ENCODE measurements around the gene ERBB3.
"Not testable (repeated sequence)": the region's sequence is repeated elsewhere in the genome, so short reads cannot be mapped to it uniquely, and the experiment has no call there.

Gene ERBB3

DNA sequence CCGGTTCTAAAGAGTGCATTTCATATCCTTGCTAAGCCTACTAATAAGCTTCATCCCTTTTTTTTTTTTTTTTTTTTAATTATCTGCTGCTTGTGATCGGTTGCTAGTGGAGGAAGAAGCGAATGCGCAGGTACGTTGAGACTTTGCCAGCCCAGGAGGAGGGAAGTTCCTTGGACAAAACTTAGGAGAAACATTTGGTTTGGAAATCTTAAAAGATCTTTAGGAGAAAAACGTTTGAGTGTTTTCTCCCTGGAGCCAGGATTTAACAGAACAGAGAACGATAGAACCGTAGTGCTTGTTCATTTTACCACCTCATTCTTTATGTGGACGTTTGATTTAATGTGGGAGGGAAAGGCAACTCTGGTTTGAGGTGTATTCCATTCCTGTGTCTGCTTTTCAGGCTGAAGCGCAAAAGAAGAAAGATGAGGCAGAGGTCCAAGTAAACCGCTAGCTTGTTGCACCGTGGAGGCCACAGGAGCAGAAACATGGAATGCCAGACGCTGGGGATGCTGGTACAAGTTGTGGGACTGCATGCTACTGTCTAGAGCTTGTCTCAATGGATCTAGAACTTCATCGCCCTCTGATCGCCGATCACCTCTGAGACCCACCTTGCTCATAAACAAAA is 37.2 kb downstream of the ERBB3 start:
- H3K79me1 ChIP-seq (ENCODE audit: low read length); H3K4ac ChIP-seq (ENCODE audit: low read depth, low read length); H3K23ac ChIP-seq (ENCODE audit: low read length); H3K4me1 ChIP-seq (ENCODE audit: control insufficient read depth, low read depth, low read length); H3K27me3 ChIP-seq (ENCODE audit: insufficient read depth, low read length, poor library complexity); H2BK5ac ChIP-seq (ENCODE audit: low read length); DNase-seq; H2BK120ac ChIP-seq (ENCODE audit: low read depth, low read length); H2BK15ac ChIP-seq (replicated peaks; ENCODE audit: low read depth); H3K36me3 ChIP-seq (ENCODE audit: control insufficient read depth, insufficient read depth, low read length); H2AK5ac ChIP-seq (ENCODE audit: low read length); H3K18ac ChIP-seq (ENCODE audit: low read length); H4K8ac ChIP-seq (ENCODE audit: low read depth, low read length): not testable (repeated sequence)
- Histone ChIP-seq H4K5ac (ENCODE audit: low read length) (peak overlapping the region; percentile 93), H3K79me2 (ENCODE audit: control insufficient read depth, insufficient read depth, low read length) (peaks cover 11% of the 10 kb centered on the region), H3K9ac (ENCODE audit: low read length) (peak overlapping the region; percentile 98), H3K27ac (ENCODE audit: low read depth, low read length) (peak overlapping the region; percentile 46), H3K56ac (ENCODE audit: low read length) (peak overlapping the region; percentile 98), H3K4me2 (ENCODE audit: low read length) (peak overlapping the region; percentile 45), H3K4me3 (ENCODE audit: low read length) (peak overlapping the region; percentile 88)
- no CpG with 5 or more reads among the region's 16 CpGs for WGBS (ENCODE audit: extremely low coverage, insufficient coverage, low lambda C conversion rate)

DNA sequence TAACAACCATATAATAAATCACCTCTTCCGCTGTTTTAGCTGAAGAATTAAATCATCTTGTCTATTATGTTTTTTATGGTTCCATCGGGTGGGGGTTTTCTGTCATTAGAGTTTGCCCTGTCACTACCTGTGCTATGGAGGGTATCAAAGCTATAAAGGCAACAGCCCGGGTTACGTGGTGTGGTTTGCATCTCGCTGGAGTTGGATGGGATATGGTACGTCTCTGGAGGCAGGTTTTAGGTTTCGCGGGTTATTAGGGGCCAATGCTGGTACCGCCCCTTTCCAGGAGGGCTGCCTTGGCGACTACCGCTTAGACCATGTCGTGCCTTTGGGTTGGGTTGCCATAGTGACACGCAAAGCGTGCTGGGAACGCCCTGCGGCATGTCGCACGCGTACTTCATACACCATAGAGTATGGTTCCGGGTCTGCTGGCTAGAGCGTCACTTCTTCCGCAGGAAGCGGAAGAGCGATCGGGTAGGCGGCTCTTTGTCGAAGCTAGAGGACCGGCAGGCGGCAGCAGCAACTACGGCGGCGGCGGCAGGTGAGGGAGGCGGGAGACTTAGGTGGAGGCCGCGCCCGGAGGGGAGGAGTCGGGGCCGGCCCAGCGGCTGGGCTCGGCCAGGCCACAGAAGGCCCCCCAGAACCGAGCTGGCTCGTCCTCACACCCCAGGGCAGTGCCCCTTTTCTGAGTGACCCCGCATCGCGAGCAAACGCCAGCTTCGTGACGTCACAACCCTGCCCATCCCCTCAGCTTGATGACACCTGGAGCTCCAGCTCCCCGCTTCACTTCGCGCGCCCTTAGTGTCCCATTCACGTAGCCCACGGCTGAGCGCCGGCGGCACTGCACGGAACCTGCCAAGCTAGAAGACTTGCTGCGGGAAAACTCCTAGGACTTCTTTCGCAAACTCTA is 38.1 kb downstream of the ERBB3 start, which contains the start of gene ZC3H10:
Gene ZC3H10 (plus strand): TSS at position 489 of the 910 bp plus-strand sequence. CDS start 2,297 bp downstream, outside the sequence.
- peak; percentile 100 for DNase-seq
- no peak within 1 kb of the TSS for H2BK5ac ChIP-seq (ENCODE audit: low read length)
- peaks cover 3% of the 10 kb centered on the region for H3K36me3 ChIP-seq (ENCODE audit: control insufficient read depth, insufficient read depth, low read length)
- H3K56ac ChIP-seq (ENCODE audit: low read length): peak within 1 kb of the TSS; percentile 98
- no peak within 1 kb of the TSS for H4K5ac ChIP-seq (ENCODE audit: low read length)
- H3K79me1 ChIP-seq (ENCODE audit: low read length): no peaks in the 10 kb centered on the region
- WGBS (ENCODE audit: extremely low coverage, insufficient coverage, low lambda C conversion rate): no CpG with 5 or more reads among the region's 61 CpGs
- no peak within 1 kb of the TSS for H2BK15ac ChIP-seq (replicated peaks; ENCODE audit: low read depth)
- H3K23ac ChIP-seq (ENCODE audit: low read length): no peak within 1 kb of the TSS
- H2AK5ac ChIP-seq (ENCODE audit: low read length): peak within 1 kb of the TSS; percentile 1
- peak within 1 kb of the TSS; percentile 46 for H3K27ac ChIP-seq (ENCODE audit: low read depth, low read length)
- H3K4ac ChIP-seq (ENCODE audit: low read depth, low read length): no peak within 1 kb of the TSS
- H3K18ac ChIP-seq (ENCODE audit: low read length): peak within 1 kb of the TSS; percentile 35
- peak within 1 kb of the TSS; percentile 88 for H3K4me3 ChIP-seq (ENCODE audit: low read length)
- H2BK120ac ChIP-seq (ENCODE audit: low read depth, low read length): no peak within 1 kb of the TSS
- H3K4me1 ChIP-seq (ENCODE audit: control insufficient read depth, low read depth, low read length): peaks cover 7% of the 10 kb centered on the region
- no peaks in the 10 kb centered on the region for H3K27me3 ChIP-seq (ENCODE audit: insufficient read depth, low read length, poor library complexity)
- H4K8ac ChIP-seq (ENCODE audit: low read depth, low read length): no peak within 1 kb of the TSS
- peak within 1 kb of the TSS; percentile 98 for H3K9ac ChIP-seq (ENCODE audit: low read length)
- peaks cover 11% of the 10 kb centered on the region for H3K79me2 ChIP-seq (ENCODE audit: control insufficient read depth, insufficient read depth, low read length)
- H3K4me2 ChIP-seq (ENCODE audit: low read length): peak within 1 kb of the TSS; percentile 94

DNA sequence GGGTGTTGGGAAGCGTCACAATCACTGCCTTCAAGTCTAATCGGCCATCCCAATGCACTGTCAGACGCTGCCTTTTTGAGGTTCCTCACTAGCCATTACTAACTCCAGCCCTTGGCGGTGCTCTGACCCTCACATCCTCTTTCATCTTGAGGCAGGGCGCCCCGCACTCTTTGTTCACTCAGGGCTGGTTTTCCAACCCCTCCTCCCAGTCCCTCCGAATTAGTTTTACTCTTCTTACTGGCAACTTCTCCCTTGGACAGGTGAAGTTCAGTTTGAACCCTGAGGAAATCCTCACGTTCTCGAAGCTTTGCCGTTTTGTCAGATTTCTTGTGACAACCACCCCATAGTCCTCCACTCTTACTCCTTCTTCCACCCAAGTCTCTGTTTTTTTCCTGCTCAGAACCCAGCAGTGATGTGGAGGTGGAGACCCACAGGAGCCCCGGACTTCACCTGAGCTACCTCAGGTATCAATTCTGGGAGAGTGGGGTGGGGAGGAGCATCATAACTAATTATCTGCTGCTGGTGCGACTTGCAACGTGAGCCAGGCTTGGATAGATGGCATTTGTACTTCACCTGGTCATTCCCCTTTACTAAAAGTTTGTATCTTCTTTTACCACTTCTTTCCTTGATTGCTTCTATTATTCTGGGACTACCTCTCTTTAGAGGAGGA is 38.9 kb downstream of the ERBB3 start:
- DNase-seq: no peak

DNA sequence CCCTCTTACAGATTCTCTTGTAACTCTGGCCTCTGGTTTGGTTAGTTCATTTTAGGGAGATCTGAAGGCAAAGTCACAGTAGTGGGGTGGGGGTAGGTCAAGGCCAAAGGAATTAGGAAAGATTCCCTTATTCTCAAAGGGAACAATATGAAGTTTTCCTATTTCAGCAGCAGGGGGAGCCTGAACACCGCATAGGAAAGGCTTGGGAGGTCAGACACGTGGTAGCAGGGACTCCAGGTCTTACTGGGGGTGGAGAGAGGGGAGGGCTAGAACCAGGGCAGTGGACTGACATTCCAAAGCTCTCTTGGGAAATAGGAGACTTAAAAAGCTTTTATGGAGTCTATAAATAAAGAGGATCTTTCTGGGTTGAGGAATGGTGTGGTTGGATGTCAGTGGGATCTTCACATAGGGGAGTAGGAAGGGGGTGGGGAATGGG is 39.4 kb downstream of the ERBB3 start:
- Histone ChIP-seq H2BK5ac (ENCODE audit: low read length) (no peak overlapping the region), H3K4me3 (ENCODE audit: low read length) (no peak overlapping the region), H2BK120ac (ENCODE audit: low read depth, low read length) (no peak overlapping the region), H3K23ac (ENCODE audit: low read length) (no peak overlapping the region), H3K18ac (ENCODE audit: low read length) (no peak overlapping the region), H3K36me3 (ENCODE audit: control insufficient read depth, insufficient read depth, low read length) (peaks cover 2% of the 10 kb centered on the region), H4K8ac (ENCODE audit: low read depth, low read length) (no peak overlapping the region), H3K56ac (ENCODE audit: low read length) (peak overlapping the region; percentile 96), H3K79me2 (ENCODE audit: control insufficient read depth, insufficient read depth, low read length) (peaks cover 11% of the 10 kb centered on the region), H4K5ac (ENCODE audit: low read length) (no peak overlapping the region), H3K79me1 (ENCODE audit: low read length) (peaks cover 2% of the 10 kb centered on the region), H3K9ac (ENCODE audit: low read length) (peak overlapping the region; percentile 73), H3K27ac (ENCODE audit: low read depth, low read length) (no peak overlapping the region), H2AK5ac (ENCODE audit: low read length) (no peak overlapping the region), H2BK15ac (replicated peaks; ENCODE audit: low read depth) (no peak overlapping the region), H3K27me3 (ENCODE audit: insufficient read depth, low read length, poor library complexity) (no peaks in the 10 kb centered on the region), H3K4me1 (ENCODE audit: control insufficient read depth, low read depth, low read length) (peaks cover 7% of the 10 kb centered on the region), H3K4ac (ENCODE audit: low read depth, low read length) (no peak overlapping the region), H3K4me2 (ENCODE audit: low read length) (no peak overlapping the region)
- no CpG with 5 or more reads among the region's 2 CpGs for WGBS (ENCODE audit: extremely low coverage, insufficient coverage, low lambda C conversion rate)
- DNase-seq: peak; percentile 98

More for the DNA sequence above, 38.9 kb downstream of the ERBB3 start:
- peaks cover 7% of the 10 kb centered on the region for H3K4me1 ChIP-seq (ENCODE audit: control insufficient read depth, low read depth, low read length)
- H3K4me3 ChIP-seq (ENCODE audit: low read length): peak overlapping the region; percentile 70
- peak overlapping the region; percentile 73 for H3K9ac ChIP-seq (ENCODE audit: low read length)
- peaks cover 2% of the 10 kb centered on the region for H3K36me3 ChIP-seq (ENCODE audit: control insufficient read depth, insufficient read depth, low read length)
- peak overlapping the region; percentile 35 for H3K18ac ChIP-seq (ENCODE audit: low read length)
- H4K8ac ChIP-seq (ENCODE audit: low read depth, low read length): no peak overlapping the region
- H3K79me1 ChIP-seq (ENCODE audit: low read length): no peaks in the 10 kb centered on the region
- peak overlapping the region; percentile 41 for H3K4me2 ChIP-seq (ENCODE audit: low read length)
- H3K23ac ChIP-seq (ENCODE audit: low read length): no peak overlapping the region
- no CpG with 5 or more reads among the region's 13 CpGs for WGBS (ENCODE audit: extremely low coverage, insufficient coverage, low lambda C conversion rate)
- H3K4ac ChIP-seq (ENCODE audit: low read depth, low read length): no peak overlapping the region
- H3K56ac ChIP-seq (ENCODE audit: low read length): peak overlapping the region; percentile 96
- no peaks in the 10 kb centered on the region for H3K27me3 ChIP-seq (ENCODE audit: insufficient read depth, low read length, poor library complexity)
- no peak overlapping the region for H4K5ac ChIP-seq (ENCODE audit: low read length)
- peak overlapping the region; percentile 1 for H2AK5ac ChIP-seq (ENCODE audit: low read length)
- no peak overlapping the region for H2BK120ac ChIP-seq (ENCODE audit: low read depth, low read length)
- peaks cover 11% of the 10 kb centered on the region for H3K79me2 ChIP-seq (ENCODE audit: control insufficient read depth, insufficient read depth, low read length)
- H3K27ac ChIP-seq (ENCODE audit: low read depth, low read length): peak overlapping the region; percentile 46
- no peak overlapping the region for H2BK5ac ChIP-seq (ENCODE audit: low read length)
- no peak overlapping the region for H2BK15ac ChIP-seq (replicated peaks; ENCODE audit: low read depth)

DNA sequence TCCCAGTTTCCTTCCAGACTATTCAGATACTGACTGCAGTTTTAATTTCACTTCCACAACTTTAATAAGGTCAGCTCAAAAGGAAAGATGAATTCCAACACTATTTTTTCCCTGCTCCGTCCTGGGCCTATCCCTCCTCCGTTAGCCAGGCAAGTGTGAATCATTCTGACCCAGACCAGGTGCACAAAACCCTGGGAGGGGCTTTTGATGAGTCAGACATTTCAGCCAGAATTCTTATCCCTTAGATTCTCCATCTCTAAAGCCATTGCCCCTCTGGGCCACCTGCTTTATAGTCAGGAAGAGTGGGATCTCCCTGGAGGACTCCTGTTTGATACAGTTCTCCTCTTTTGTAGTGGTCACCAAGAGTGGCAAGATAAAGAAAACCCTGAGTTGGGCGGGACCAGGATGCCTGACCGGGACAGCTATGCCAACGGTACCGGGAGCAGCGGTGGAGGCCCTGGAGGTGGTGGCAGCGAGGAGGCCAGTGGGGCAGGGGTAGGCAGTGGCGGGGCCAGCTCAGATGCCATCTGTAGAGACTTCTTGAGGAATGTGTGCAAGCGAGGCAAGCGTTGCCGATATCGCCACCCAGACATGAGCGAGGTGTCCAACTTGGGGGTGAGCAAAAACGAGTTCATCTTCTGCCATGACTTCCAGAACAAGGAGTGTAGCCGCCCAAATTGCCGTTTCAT is 40.3 kb downstream of the ERBB3 start:
- Histone ChIP-seq H4K5ac (ENCODE audit: low read length) (no peak overlapping the region), H3K79me1 (ENCODE audit: low read length) (peaks cover 2% of the 10 kb centered on the region), H2BK15ac (replicated peaks; ENCODE audit: low read depth) (no peak overlapping the region), H3K4me3 (ENCODE audit: low read length) (no peak overlapping the region), H3K18ac (ENCODE audit: low read length) (no peak overlapping the region), H3K9ac (ENCODE audit: low read length) (no peak overlapping the region), H3K79me2 (ENCODE audit: control insufficient read depth, insufficient read depth, low read length) (peaks cover 11% of the 10 kb centered on the region), H3K27me3 (ENCODE audit: insufficient read depth, low read length, poor library complexity) (no peaks in the 10 kb centered on the region), H3K56ac (ENCODE audit: low read length) (no peak overlapping the region), H3K4me2 (ENCODE audit: low read length) (no peak overlapping the region), H3K36me3 (ENCODE audit: control insufficient read depth, insufficient read depth, low read length) (peaks cover 2% of the 10 kb centered on the region), H2BK120ac (ENCODE audit: low read depth, low read length) (no peak overlapping the region), H3K27ac (ENCODE audit: low read depth, low read length) (no peak overlapping the region), H3K4ac (ENCODE audit: low read depth, low read length) (no peak overlapping the region), H3K4me1 (ENCODE audit: control insufficient read depth, low read depth, low read length) (peaks cover 6% of the 10 kb centered on the region), H2AK5ac (ENCODE audit: low read length) (no peak overlapping the region), H4K8ac (ENCODE audit: low read depth, low read length) (no peak overlapping the region), H3K23ac (ENCODE audit: low read length) (no peak overlapping the region), H2BK5ac (ENCODE audit: low read length) (no peak overlapping the region)
- DNase-seq: peak; percentile 33
- WGBS (ENCODE audit: extremely low coverage, insufficient coverage, low lambda C conversion rate): no CpG with 5 or more reads among the region's 17 CpGs
